Fibroblast of skin of scalp (primary cell): ENCODE measurements around the gene AGPAT2.

ENCODE experiments used
- DNase-seq: peaks from one replicate; pipeline ENCODE4 v3.0.0-alpha.2; 2013

The AGPAT2 gene

GRCh38 chr9:136700959-136701667 is 13.9 kb upstream of the AGPAT2 start:
- DNase-seq: no peak

- DNase-seq: peak; percentile 56
Observed at GRCh38 chr9:136700304-136700703, 13.0 kb upstream of the AGPAT2 start.

- no peak for DNase-seq
Observed at GRCh38 chr9:136698635-136699246, 11.5 kb upstream of the AGPAT2 start.

- DNase-seq: no peak
Observed at GRCh38 chr9:136697821-136698526, 10.7 kb upstream of the AGPAT2 start.

- DNase-seq: no peak
Observed at GRCh38 chr9:136697146-136697820, 10.0 kb upstream of the AGPAT2 start.

- no peak for DNase-seq
Observed at GRCh38 chr9:136696502-136696901, 9.2 kb upstream of the AGPAT2 start.

- no peak for DNase-seq
Observed at GRCh38 chr9:136695955-136696354, 8.7 kb upstream of the AGPAT2 start.

- no peak for DNase-seq
Observed at GRCh38 chr9:136695435-136695895, 8.2 kb upstream of the AGPAT2 start.

- no peak for DNase-seq
Observed at GRCh38 chr9:136694872-136695247, 7.6 kb upstream of the AGPAT2 start.

- DNase-seq: peak; percentile 23
Observed at GRCh38 chr9:136694163-136694871, 7.1 kb upstream of the AGPAT2 start.

GRCh38 chr9:136693490-136694162 is 6.4 kb upstream of the AGPAT2 start:
- DNase-seq: no peak

GRCh38 chr9:136693135-136693489 is 5.9 kb upstream of the AGPAT2 start:
- no peak for DNase-seq

GRCh38 chr9:136692185-136693134 is 5.2 kb upstream of the AGPAT2 start:
- DNase-seq: no peak

GRCh38 chr9:136691316-136692184 is 4.3 kb upstream of the AGPAT2 start:
- DNase-seq: no peak

GRCh38 chr9:136690806-136691261 is 3.6 kb upstream of the AGPAT2 start:
- DNase-seq: no peak

- DNase-seq: no peak
Observed at GRCh38 chr9:136690104-136690805, 3.0 kb upstream of the AGPAT2 start.

- DNase-seq: no peak
Observed at GRCh38 chr9:136689108-136689460, 1.8 kb upstream of the AGPAT2 start.

- no peak for DNase-seq
Observed at GRCh38 chr9:136688274-136689107, 1.2 kb upstream of the AGPAT2 start.
